GM19023 (cell line): ENCODE results near the gene AADAT.

Source experiments
- ATAC-seq: cut with Tn5 transposase; IDR thresholded peaks from one replicate; pipeline ENCODE4 v1.9.1; 2021; ENCODE audit warnings: mild to moderate bottlenecking, moderate library complexity; ENCODE audit not compliant: unreplicated experiment

AADAT gene

GRCh38 chr4:170035231-170035630 lies 54.5 kb downstream of the AADAT start:
- no peak for ATAC-seq

GRCh38 chr4:170033999-170034398 lies 55.8 kb downstream of the AADAT start:
- ATAC-seq: no peak

- ATAC-seq: no peak
Measured at GRCh38 chr4:170030121-170030520, 59.6 kb downstream of the AADAT start.

- ATAC-seq: peak; percentile 70
Measured at GRCh38 chr4:170027181-170027829, 62.5 kb downstream of the AADAT start.

GRCh38 chr4:170026253-170027021 lies 63.3 kb downstream of the AADAT start, which contains the start of gene MFAP3L:
MFAP3L (minus strand) TSS chr4:170026395; CDS start chr4:170005877, 20,518 bp downstream.
- ATAC-seq: peak; percentile 82

- ATAC-seq: no peak
Measured at GRCh38 chr4:170025523-170026252, 64.1 kb downstream of the AADAT start.

GRCh38 chr4:170022211-170022610 lies 67.5 kb downstream of the AADAT start:
- no peak for ATAC-seq

- ATAC-seq: no peak
Measured at GRCh38 chr4:170017252-170017651, 72.5 kb downstream of the AADAT start.

- ATAC-seq: no peak
Measured at GRCh38 chr4:170015285-170015684, 74.5 kb downstream of the AADAT start.

GRCh38 chr4:170014359-170015011 lies 75.3 kb downstream of the AADAT start:
- ATAC-seq: no peak

GRCh38 chr4:170012629-170012958 lies 77.2 kb downstream of the AADAT start:
- no peak for ATAC-seq

GRCh38 chr4:170011921-170012628 lies 77.7 kb downstream of the AADAT start:
- no peak for ATAC-seq
